GM23248 (cell line): Measurements from ENCODE around the gene CHST11.

Source experiments
- EZH2 ChIP-seq: fragments of 200-600 bp; sonication (generic); IDR thresholded peaks from 2 replicates; pipeline ENCODE4 v1.6.1; 2018; ENCODE audit warnings: antibody characterized with exemption, mild to moderate bottlenecking; ENCODE audit not compliant: insufficient read depth, poor library complexity, severe bottlenecking
- EZH2phosphoT487 ChIP-seq: fragments of 200-600 bp; sonication (generic); IDR thresholded peaks from 2 replicates; pipeline ENCODE4 v1.6.1; 2018; ENCODE audit warnings: antibody characterized with exemption, moderate library complexity, mild to moderate bottlenecking, low read depth; ENCODE audit not compliant: insufficient read depth

- TF ChIP-seq EZH2phosphoT487 (no peak), EZH2 (no peak)
These were observed 251.2 kb downstream of the CHST11 start for GRCh38 chr12:104707794-104708558.
